GM23338 (cell line): ENCODE results near the gene PDGFRA. TPM values are rescaled to one million over a fixed set of nuclear protein-coding genes. Genes with fewer than 3 reads are reported as not detected.

Experiments
- ATAC-seq: fragments of 200-7000 bp; cut with Tn5 transposase; 3 replicates; pipeline ENCODE4 v1.9.1; 2020
- DNase-seq: peaks from one replicate; pipeline ENCODE4 v3.0.0-alpha.2; 2015; ENCODE audit warnings: low spot score
- H2AFZ ChIP-seq: fragments of 200-600 bp; sonication (generic); 2 replicates; pipeline ENCODE4 v1.8.0; 2016; ENCODE audit warnings: antibody characterized with exemption, mild to moderate bottlenecking, moderate library complexity
- H3F3A ChIP-seq: fragments of 200-600 bp; sonication (generic); replicated peaks from 2 replicates; pipeline ENCODE4 v1.8.0; 2017; ENCODE audit warnings: antibody characterized with exemption, mixed run types, low read depth
- H3K27ac ChIP-seq: fragments of 200-600 bp; sonication (generic); 2 replicates; pipeline ENCODE4 v1.6.1; 2016; ENCODE audit warnings: low read depth
- H3K27me3 ChIP-seq: fragments of 200-600 bp; sonication (generic); 2 replicates; pipeline ENCODE4 v1.8.0; 2016; ENCODE audit warnings: mild to moderate bottlenecking, mixed run types, moderate library complexity; ENCODE audit not compliant: insufficient read depth
- H3K36me3 ChIP-seq: fragments of 200-600 bp; sonication (generic); 2 replicates; pipeline ENCODE4 v1.8.0; 2016; ENCODE audit warnings: mild to moderate bottlenecking; ENCODE audit not compliant: insufficient read depth
- H3K4me1 ChIP-seq: fragments of 200-600 bp; sonication (generic); 2 replicates; pipeline ENCODE4 v1.8.0; 2016; ENCODE audit warnings: mild to moderate bottlenecking, moderate library complexity; ENCODE audit not compliant: insufficient read depth
- H3K4me2 ChIP-seq: fragments of 200-600 bp; sonication (generic); 2 replicates; pipeline ENCODE4 v1.7.1; 2017; ENCODE audit warnings: mixed run types
- H3K4me3 ChIP-seq: fragments of 200-600 bp; sonication (generic); 2 replicates; pipeline ENCODE4 v1.6.1; 2016; ENCODE audit warnings: mixed run types
- H3K79me2 ChIP-seq: fragments of 200-600 bp; sonication (generic); replicated peaks from 2 replicates; pipeline ENCODE4 v1.8.0; 2017; ENCODE audit warnings: mild to moderate bottlenecking; ENCODE audit not compliant: insufficient read depth
- H3K9me2 ChIP-seq: fragments of 200-600 bp; sonication (generic); 2 replicates; pipeline ENCODE4 v1.8.0; 2017; ENCODE audit not compliant: insufficient read depth
- H4K20me1 ChIP-seq: fragments of 200-600 bp; sonication (generic); replicated peaks from 2 replicates; pipeline ENCODE4 v1.8.0; 2017; ENCODE audit warnings: mild to moderate bottlenecking; ENCODE audit not compliant: insufficient read depth
- H3K27ac Mint-ChIP-seq: 2 replicates; pipeline ENCODE4 v1.8.0; 2020; ENCODE audit warnings: inconsistent platforms, mild to moderate bottlenecking, moderate library complexity, mixed read lengths
- H3K27me3 Mint-ChIP-seq: 3 replicates; pipeline ENCODE4 v1.8.0; 2022; ENCODE audit warnings: low read depth, mild to moderate bottlenecking, moderate library complexity, mixed read lengths, inconsistent platforms; ENCODE audit not compliant: insufficient read depth, poor library complexity
- H3K36me3 Mint-ChIP-seq: 3 replicates; pipeline ENCODE4 v1.8.0; 2021; ENCODE audit warnings: low read depth, mild to moderate bottlenecking, inconsistent platforms, moderate library complexity, mixed read lengths
- H3K4me1 Mint-ChIP-seq: 3 replicates; pipeline ENCODE4 v1.8.0; 2020; ENCODE audit warnings: mild to moderate bottlenecking, inconsistent platforms, mixed read lengths
- H3K4me3 Mint-ChIP-seq: 3 replicates; pipeline ENCODE4 v1.8.0; 2021; ENCODE audit warnings: moderate library complexity, mild to moderate bottlenecking, inconsistent platforms, mixed read lengths
- H3K9me3 Mint-ChIP-seq: 3 replicates; pipeline ENCODE4 v1.8.0; 2020; ENCODE audit warnings: moderate library complexity, mild to moderate bottlenecking, inconsistent platforms, mixed read lengths
- CREB1 ChIP-seq: fragments of 250-450 bp; sonication (Bioruptor Pico); IDR thresholded peaks from 2 replicates; pipeline ENCODE4 v1.5.0; 2020; ENCODE audit warnings: low read depth, mild to moderate bottlenecking, moderate library complexity
- CTCF ChIP-seq, 2 experiments: fragments of 200-600 bp in 1 of 2; sonication (generic) in 1 of 2; conservative IDR thresholded peaks; 2 replicates each; pipeline versions ENCODE4 v1.5.1 to v1.6.1; 2016 to 2017; ENCODE audit warnings: antibody characterized with exemption in 2 of 2, low read depth in 2 of 2, mild to moderate bottlenecking in 2 of 2, moderate library complexity in 1 of 2
- ETS1 ChIP-seq: IDR thresholded peaks from 2 replicates; pipeline ENCODE4 v1.6.1; 2016; ENCODE audit warnings: antibody characterized with exemption
- EZH2 ChIP-seq: fragments of 200-600 bp; sonication (generic); IDR thresholded peaks from one replicate; pipeline ENCODE4 v1.8.0; 2017; ENCODE audit warnings: antibody characterized with exemption, mild to moderate bottlenecking, low read depth; ENCODE audit not compliant: unreplicated experiment
- EZH2phosphoT487 ChIP-seq: fragments of 200-600 bp; sonication (generic); IDR thresholded peaks from one replicate; pipeline ENCODE4 v1.8.1; 2018; ENCODE audit warnings: antibody characterized with exemption; ENCODE audit not compliant: unreplicated experiment
- JUNB ChIP-seq: IDR thresholded peaks from one replicate; pipeline ENCODE4 v1.6.1; 2016; ENCODE audit warnings: antibody characterized with exemption; ENCODE audit not compliant: unreplicated experiment
- NANOG ChIP-seq: IDR thresholded peaks from 2 replicates; pipeline ENCODE4 v1.6.1; 2016; ENCODE audit warnings: antibody characterized with exemption, borderline replicate concordance
- POLR2AphosphoS5 ChIP-seq: IDR thresholded peaks from 2 replicates; pipeline ENCODE4 v1.6.1; 2016; ENCODE audit warnings: antibody characterized with exemption, low read depth
- REST ChIP-seq: IDR thresholded peaks from one replicate; pipeline ENCODE4 v1.6.1; 2018; ENCODE audit warnings: antibody characterized with exemption; ENCODE audit not compliant: unreplicated experiment
- STAT1 ChIP-seq: IDR thresholded peaks from one replicate; pipeline ENCODE4 v1.6.1; 2016; ENCODE audit warnings: antibody characterized with exemption; ENCODE audit not compliant: unreplicated experiment
- ZNF114 ChIP-seq: fragments of 250-450 bp; sonication (Bioruptor Pico); IDR thresholded peaks from 2 replicates; pipeline ENCODE4 v1.5.0; 2020; ENCODE audit warnings: mild to moderate bottlenecking, moderate library complexity
- ZNF331 ChIP-seq: fragments of 250-450 bp; sonication (Bioruptor Pico); IDR thresholded peaks from 2 replicates; pipeline ENCODE4 v1.5.0; 2020; ENCODE audit warnings: low read depth, mild to moderate bottlenecking, moderate library complexity
- ZNF462 ChIP-seq: fragments of 250-450 bp; sonication (Bioruptor Pico); IDR thresholded peaks from 2 replicates; pipeline ENCODE4 v1.5.0; 2020; ENCODE audit warnings: mild to moderate bottlenecking, moderate library complexity
- polyA plus RNA-seq: library from polyadenylated mRNA; unstranded; fragments of >200 nt; fragmentation: Nextera tagmentation; extraction: Ambion mirVana; gene quantifications from 2 replicates; pipeline ENCODE4 v1.2.1, GENCODE V29; 2016
- total RNA-seq: library from RNA; depleted of rRNA; stranded (reverse); fragments of >200 nt; shearing (Covaris generic); gene quantifications from 2 replicates; pipeline ENCODE4 v1.2.3, GENCODE V29; 2014

The PDGFRA gene
- total and polyA plus RNA-seq, 2 experiments from 2014 or later, result 8.0 to 10.8 TPM

- no peak overlapping the region for H3K4me3 Mint-ChIP-seq
- Histone ChIP-seq H2AFZ (peak overlapping the region; percentile 84), H3K27me3 (no peaks in the 10 kb centered on the region), H3K4me2 (no peak overlapping the region), H3F3A (no peaks in the 10 kb centered on the region), H3K36me3 (no peaks in the 10 kb centered on the region), H3K79me2 (no peaks in the 10 kb centered on the region), H3K4me3 (no peak overlapping the region), H4K20me1 (no peaks in the 10 kb centered on the region), H3K9me2 (0 out of 2 replicates have a peak, but pooled peaks cover 11% of the 10 kb centered on the region), H3K27ac (no peak overlapping the region), H3K4me1 (no peaks in the 10 kb centered on the region)
- H3K9me3 Mint-ChIP-seq, result peaks cover 24% of the 10 kb centered on the region
- H3K36me3 Mint-ChIP-seq, result peaks cover 9% of the 10 kb centered on the region; the same call in 2 of the 3 replicates
- DNase-seq, result no peak
- peak; percentile 78 for ATAC-seq
- peaks cover 11% of the 10 kb centered on the region for H3K4me1 Mint-ChIP-seq
- H3K27me3 Mint-ChIP-seq, result peaks cover 2% of the 10 kb centered on the region
- H3K27ac Mint-ChIP-seq, result no peak overlapping the region
- no peak for TF ChIP-seq ETS1
- TF ChIP-seq EZH2phosphoT487, result no peak
- no peak for TF ChIP-seq ZNF114
- no peak for TF ChIP-seq REST
- TF ChIP-seq NANOG, result no peak
- no peak for TF ChIP-seq ZNF462 (CRISPR knock-in tag)
- no peak for TF ChIP-seq CREB1 (CRISPR knock-in tag)
- no peak for TF ChIP-seq EZH2
- TF ChIP-seq JUNB, result no peak
- TF ChIP-seq STAT1, result no peak
- TF ChIP-seq ZNF331 (CRISPR knock-in tag), result no peak
- no peak for TF ChIP-seq CTCF (conservative IDR thresholded peaks at IDR 0.05; ENCODE audit: low read depth in 2 of 2)
- no peak for TF ChIP-seq POLR2AphosphoS5
These were observed 25.2 kb downstream of the PDGFRA start for GRCh38 chr4:54254116-54254914.
